ENCODE results near the gene EHF. TPM values are rescaled to one million over a fixed set of nuclear protein-coding genes. Genes with fewer than 3 reads are reported as not detected.

Gene EHF
- total and polyA plus RNA-seq, 2 of the 13 experiments (the other 11 are each of a cell fraction or from before 2014, with no cell fraction given), result 0.04 to 0.46 TPM

DNA sequence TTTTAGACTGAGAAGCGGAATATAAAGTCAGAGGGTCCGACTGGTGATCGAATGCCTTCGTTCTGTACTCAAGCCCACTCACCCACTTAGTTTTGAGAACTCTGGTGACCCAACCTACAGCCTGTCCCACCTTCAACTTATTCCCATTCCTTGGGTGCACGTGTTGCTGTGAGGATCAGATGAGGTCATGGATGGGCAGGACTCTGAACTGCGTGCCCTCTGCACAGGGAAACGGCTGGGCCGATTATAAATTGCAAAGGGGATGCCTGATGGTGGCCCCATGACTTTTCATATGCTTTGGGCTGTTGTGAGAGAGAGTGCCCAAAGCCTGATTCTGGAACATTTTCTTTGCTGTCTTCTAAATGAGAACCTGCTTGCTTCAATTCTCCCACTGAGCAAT is 16.0 kb upstream of the EHF start (continued):
- TF ChIP-seq, protein P1, sequence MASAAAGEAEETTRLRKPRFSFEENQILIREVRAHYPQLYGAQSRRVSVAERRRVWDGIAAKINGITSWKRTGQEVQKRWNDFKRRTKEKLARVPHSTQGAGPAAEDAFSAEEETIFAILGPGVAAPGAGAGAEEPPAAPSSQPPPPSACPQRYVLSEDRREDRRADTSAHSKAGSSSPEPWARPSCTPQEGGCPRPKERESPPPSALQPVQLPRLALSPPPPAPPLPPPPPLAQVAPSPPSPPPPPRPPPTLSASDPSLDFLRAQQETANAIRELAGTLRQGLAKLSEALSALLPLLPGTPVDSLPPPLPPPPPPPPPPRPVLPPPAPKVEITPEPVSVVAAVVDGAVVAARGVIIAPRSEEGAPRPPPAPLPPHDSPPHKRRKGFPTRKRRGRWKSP (CRISPR knock-in tag; IDR thresholded peaks at IDR 0.05), result no peak
- TF ChIP-seq MZF1 (CRISPR knock-in tag; IDR thresholded peaks at IDR 0.05; ENCODE audit: borderline replicate concordance) (no peak), TOE1 (CRISPR knock-in tag; IDR thresholded peaks at IDR 0.05) (no peak), ZNF207 (IDR thresholded peaks at IDR 0.05; ENCODE audit: borderline replicate concordance) (no peak), NFYC (CRISPR knock-in tag; IDR thresholded peaks at IDR 0.05) (no peak)
- TF ChIP-seq, protein P2, sequence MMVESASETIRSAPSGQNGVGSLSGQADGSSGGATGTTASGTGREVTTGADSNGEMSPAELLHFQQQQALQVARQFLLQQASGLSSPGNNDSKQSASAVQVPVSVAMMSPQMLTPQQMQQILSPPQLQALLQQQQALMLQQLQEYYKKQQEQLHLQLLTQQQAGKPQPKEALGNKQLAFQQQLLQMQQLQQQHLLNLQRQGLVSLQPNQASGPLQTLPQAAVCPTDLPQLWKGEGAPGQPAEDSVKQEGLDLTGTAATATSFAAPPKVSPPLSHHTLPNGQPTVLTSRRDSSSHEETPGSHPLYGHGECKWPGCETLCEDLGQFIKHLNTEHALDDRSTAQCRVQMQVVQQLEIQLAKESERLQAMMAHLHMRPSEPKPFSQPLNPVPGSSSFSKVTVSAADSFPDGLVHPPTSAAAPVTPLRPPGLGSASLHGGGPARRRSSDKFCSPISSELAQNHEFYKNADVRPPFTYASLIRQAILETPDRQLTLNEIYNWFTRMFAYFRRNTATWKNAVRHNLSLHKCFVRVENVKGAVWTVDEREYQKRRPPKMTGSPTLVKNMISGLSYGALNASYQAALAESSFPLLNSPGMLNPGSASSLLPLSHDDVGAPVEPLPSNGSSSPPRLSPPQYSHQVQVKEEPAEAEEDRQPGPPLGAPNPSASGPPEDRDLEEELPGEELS (CRISPR knock-in tag; IDR thresholded peaks at IDR 0.05), result no peak

DNA sequence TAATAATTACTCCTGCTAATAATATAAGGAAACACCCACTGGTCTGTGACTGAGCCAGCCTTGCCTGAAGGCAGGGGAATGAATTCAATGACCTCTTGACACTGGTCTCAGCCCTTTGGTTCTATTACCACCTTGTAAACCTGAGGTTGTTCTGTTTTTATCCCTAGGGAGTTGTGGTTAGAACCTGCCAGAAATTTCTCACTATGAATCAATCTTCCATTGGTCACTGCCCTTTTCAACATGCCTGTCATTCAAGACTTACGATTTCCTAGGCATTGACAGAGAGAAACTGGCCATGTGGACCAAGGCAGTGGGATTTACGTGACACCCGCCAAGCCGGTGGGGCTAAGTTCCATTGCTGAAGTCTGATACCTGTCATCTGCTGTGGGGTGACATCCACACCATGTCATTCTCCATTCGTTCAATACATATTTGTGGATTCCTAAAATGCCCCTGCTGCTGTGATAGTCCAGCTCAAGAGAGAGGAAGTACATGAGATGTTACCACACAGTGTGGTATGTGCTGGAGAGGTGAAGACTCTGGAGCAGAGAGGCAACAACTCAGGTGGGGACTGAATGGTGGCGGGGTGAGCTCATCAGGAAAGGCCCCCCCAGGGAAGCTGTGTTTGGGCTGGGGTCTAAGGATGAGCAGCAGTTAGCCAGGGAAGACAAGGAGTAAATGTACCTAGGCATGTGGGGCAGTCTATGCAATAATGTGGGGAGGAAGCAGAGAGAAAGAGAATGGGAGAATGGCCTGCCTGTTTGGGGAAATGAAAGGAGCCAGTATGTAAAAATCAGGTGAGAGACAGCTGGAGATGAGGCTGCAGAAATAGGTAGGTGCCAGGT is 15.2 kb upstream of the EHF start:
- Histone ChIP-seq H3K36me3 (replicated peaks in 1 of 2; ENCODE audit: control insufficient read depth in 1 of 2, insufficient read depth in 2 of 2, low read length in 2 of 2) (no peaks in the 10 kb centered on the region), H3K4me1 (ENCODE audit: insufficient read depth, low read length) (peaks cover 81% of the 10 kb centered on the region), H4K20me1 (ENCODE audit: insufficient read depth, low read length) (no peaks in the 10 kb centered on the region), H3K4me2 (ENCODE audit: low read depth, low read length) (0 out of 2 replicates have a peak overlapping the region, but pooled peaks have one; percentile 8), H3K27ac (ENCODE audit: extremely low read length, insufficient read depth, low read length) (no peak overlapping the region), H3K9ac (ENCODE audit: insufficient read depth, low read depth, low read length) (no peak overlapping the region), H3K79me2 (ENCODE audit: insufficient read depth, low read length) (no peaks in the 10 kb centered on the region), H2AFZ (ENCODE audit: low read length) (no peak overlapping the region), H3K27me3 (ENCODE audit: control insufficient read depth in 1 of 2, insufficient read depth in 2 of 2, low read length in 2 of 2) (no peaks in the 10 kb centered on the region), H3K4me3 (replicated peaks in 1 of 3; ENCODE audit: insufficient read depth in 1 of 3, low read depth in 2 of 3, low read length in 3 of 3) (no peak overlapping the region), H3K9me3 (ENCODE audit: low read length) (no peaks in the 10 kb centered on the region)
- no TSS peak for BruUV-seq (replicated peaks)
- TF ChIP-seq ZNF788 (CRISPR knock-in tag; IDR thresholded peaks at IDR 0.05; ENCODE audit: borderline replicate concordance), result 0 out of 2 replicates have a peak, but pooled peaks have one; percentile 20
- TF ChIP-seq, protein P3, sequence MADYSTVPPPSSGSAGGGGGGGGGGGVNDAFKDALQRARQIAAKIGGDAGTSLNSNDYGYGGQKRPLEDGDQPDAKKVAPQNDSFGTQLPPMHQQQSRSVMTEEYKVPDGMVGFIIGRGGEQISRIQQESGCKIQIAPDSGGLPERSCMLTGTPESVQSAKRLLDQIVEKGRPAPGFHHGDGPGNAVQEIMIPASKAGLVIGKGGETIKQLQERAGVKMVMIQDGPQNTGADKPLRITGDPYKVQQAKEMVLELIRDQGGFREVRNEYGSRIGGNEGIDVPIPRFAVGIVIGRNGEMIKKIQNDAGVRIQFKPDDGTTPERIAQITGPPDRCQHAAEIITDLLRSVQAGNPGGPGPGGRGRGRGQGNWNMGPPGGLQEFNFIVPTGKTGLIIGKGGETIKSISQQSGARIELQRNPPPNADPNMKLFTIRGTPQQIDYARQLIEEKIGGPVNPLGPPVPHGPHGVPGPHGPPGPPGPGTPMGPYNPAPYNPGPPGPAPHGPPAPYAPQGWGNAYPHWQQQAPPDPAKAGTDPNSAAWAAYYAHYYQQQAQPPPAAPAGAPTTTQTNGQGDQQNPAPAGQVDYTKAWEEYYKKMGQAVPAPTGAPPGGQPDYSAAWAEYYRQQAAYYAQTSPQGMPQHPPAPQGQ (CRISPR knock-in tag; IDR thresholded peaks at IDR 0.05; ENCODE audit: borderline replicate concordance), result no peak
- ChIA-PET POLR2A (interaction anchor here (1.0 to 1.2 kb wide), 2 partner anchors 11 to 49 kb away, joined by 3 to 6 read pairs; no protein-coding TSS in a partner anchor), CTCF (ENCODE audit: low intra/inter-chr PET ratio, low total read pairs) (no interaction called here)
- intact Hi-C loops (cut with micrococcal nuclease; ENCODE audit: unreplicated experiment) (no loop called here), in situ Hi-C loops (cut with HindIII; ENCODE audit: extremely low pct_ligation_motif_present, low pct_unique_long_range_greater_than_20kb) (loop anchor here (10.0 kb wide), 1 partner anchor 49 kb away; no protein-coding TSS in a partner anchor)
- WGBS (ENCODE audit: low lambda C conversion rate), result 94% methylated on average over 6 of the region's 6 CpGs
- FAIRE-seq, result no peak
- DNase-seq (ENCODE audit: low spot score), result no peak
- peak; percentile 10; the same call in 1 of the 3 replicates for ATAC-seq

Measured in HepG2 (cell line).